ENCODE data around the gene ZNF454.

Gene ZNF454

DNA sequence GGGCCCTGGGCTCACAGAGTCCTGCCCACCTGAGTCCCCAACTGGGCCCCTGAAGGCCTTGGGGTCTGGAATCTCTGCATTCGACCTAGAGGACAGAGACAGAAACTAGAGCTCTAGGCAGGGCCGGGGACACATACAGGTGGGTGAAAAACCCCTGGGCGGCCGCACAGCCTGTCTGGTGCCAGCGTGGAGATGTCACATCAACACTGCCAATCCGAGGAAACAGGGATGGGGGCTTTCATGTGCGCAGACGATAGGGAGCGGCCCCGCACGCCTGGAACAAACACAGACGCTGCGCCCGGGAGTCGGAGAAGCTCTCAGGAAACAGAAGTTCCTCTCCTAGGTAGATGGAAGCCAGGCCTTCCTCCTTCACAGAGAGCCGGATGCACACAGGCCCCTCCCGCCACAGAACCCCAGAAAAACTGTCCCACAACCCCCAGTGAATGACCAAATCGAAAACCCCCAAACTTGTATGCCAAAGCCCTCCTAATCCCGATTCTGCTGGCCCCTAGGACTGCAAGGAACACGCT, 52.3 kb downstream of the ZNF454 start:
- no peak for DNase-seq (ENCODE audit: low read depth)

DNA sequence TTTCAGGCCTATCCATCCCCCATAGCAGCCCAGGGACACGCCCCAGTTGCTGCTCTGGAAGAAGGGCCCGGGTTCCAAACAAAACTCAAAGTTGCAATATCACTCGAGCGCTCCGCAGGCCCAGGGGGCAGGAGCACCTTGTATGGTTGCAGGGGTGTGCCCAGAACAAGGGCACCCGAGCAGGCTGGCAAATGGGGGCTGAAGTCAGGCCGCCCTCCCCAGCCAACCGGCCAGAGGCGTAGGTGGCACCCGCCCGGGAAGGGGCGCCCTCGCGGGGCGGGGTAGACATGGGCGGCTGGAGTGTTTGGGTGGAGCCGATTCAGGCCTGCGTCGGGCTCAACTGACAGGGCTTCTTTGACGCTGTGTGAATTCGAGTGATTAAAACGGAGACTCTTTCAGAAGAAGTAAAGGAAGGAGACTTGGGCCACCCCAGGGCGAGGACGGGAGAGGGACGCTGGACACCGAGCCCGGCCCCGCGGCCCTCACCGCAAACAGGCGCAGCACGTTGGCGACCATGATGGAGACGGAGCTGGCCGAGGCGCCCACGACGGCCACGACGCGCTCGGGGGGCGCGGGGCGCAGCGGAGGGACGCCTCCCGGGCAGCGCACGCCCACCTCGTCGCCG, 53.1 kb downstream of the ZNF454 start:
- DNase-seq (ENCODE audit: low read depth): no peak

- no peak for DNase-seq (ENCODE audit: low read depth)
Measured at GRCh38 chr5:178994580-178995340, 53.8 kb downstream of the ZNF454 start, which contains the start of gene GRM6. TSS of gene GRM6 (minus strand) at chr5:178995320. CDS start at chr5:178994944, 376 bp downstream.

DNA sequence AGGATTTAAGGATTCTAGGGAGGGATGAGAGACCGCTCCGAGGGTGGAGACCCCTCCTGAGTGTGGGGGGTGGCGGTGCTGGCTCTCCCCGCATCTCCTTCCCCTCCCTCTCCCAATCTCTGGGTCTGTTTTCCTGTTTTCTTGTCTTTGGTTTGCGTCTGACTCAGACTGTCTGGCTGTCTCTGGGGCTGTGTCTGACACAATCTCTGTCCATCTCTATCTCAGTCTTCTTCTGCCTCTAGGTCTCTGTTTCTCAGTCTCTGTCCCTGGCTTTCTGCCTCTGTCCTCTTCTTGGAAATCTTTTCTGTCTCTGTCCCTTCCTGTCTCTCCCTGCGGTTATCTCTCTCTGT, 54.3 kb downstream of the ZNF454 start:
- DNase-seq (ENCODE audit: low read depth): no peak

DNA sequence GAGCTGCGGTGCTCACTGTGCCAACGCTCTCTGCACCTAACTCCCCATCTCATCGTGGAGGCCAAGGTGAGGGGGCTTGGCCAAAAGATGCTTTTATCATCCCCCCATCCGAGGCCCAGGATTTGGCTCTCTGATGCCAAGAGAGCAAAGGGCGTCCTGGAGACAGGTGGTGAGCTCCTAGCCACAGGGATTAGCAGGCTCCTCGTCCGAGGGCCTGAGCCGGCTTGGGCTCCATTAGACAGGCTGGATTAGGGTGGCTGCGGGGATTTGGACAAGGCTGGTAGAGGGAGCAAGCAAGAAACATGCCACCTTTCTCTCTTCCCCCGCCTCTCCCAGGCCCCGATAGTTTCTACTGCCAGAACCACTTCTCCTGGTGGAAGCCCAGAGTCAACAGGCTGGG, 55.2 kb downstream of the ZNF454 start:
- no peak for DNase-seq (ENCODE audit: low read depth)

- no peak for DNase-seq (ENCODE audit: low read depth)
Measured at GRCh38 chr5:178997191-178997590, 56.2 kb downstream of the ZNF454 start.

GRCh38 chr5:178998441-178998840, 57.4 kb downstream of the ZNF454 start:
- no peak for DNase-seq (ENCODE audit: low read depth)

- DNase-seq (ENCODE audit: low read depth): no peak
Measured at GRCh38 chr5:179006564-179006963, 65.6 kb downstream of the ZNF454 start.

DNA sequence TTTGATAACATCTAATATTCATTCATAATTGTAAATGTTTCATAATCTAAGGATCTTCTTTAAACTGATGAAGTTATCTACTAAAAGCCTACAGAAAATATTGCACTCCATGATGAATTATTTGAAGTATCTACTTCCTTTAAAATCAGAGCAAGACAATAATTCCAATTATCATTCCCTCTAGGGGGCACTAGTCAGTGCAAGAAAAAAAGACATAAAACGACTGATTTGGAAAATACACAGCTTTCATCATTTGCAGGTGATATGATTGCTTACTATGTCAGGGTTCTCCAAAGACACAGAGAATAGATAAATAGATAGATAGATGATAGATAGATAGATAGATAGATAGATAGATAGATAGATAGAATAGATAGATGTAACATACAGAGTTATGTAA, 67.7 kb downstream of the ZNF454 start:
- no peak for DNase-seq (ENCODE audit: low read depth)

Measured in activated T-helper 9 cell treated with anti-CD3 and anti-CD28 coated beads, Interleukin-2, amount 50 U/mL, for 16 hours (primary cell).